ENCODE data around the gene ZNF333. TPM values are rescaled to one million over a fixed set of nuclear protein-coding genes. Genes with fewer than 3 reads are reported as not detected.

The ZNF333 gene
- total RNA-seq, 4 donors from 2014 or later, result 18.8 to 61.8 (median 44.3) TPM

DNA sequence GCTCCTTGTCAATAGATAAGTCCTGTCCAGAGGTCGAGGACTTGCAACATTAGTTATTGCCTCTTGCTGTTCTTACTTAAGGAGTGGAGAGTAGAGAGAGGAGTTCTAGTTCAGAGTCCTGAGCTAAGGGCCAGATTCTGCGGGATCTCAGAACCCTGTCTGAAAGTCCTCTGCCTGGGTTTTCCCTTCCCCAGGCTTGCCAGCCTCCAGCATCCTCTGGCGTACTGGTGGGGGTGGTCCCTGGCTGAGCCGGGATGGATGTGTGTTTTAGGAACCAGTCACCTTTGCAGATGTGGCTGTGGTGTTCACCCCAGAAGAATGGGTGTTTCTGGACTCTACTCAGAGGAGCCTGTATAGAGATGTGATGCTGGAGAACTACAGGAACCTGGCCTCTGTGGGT lies 26.0 kb downstream of the ZNF333 start:
- TF ChIP-seq, protein P1, sequence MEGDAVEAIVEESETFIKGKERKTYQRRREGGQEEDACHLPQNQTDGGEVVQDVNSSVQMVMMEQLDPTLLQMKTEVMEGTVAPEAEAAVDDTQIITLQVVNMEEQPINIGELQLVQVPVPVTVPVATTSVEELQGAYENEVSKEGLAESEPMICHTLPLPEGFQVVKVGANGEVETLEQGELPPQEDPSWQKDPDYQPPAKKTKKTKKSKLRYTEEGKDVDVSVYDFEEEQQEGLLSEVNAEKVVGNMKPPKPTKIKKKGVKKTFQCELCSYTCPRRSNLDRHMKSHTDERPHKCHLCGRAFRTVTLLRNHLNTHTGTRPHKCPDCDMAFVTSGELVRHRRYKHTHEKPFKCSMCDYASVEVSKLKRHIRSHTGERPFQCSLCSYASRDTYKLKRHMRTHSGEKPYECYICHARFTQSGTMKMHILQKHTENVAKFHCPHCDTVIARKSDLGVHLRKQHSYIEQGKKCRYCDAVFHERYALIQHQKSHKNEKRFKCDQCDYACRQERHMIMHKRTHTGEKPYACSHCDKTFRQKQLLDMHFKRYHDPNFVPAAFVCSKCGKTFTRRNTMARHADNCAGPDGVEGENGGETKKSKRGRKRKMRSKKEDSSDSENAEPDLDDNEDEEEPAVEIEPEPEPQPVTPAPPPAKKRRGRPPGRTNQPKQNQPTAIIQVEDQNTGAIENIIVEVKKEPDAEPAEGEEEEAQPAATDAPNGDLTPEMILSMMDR (IDR thresholded peaks at IDR 0.05), result no peak
- no peak for TF ChIP-seq POLR2A (IDR thresholded peaks at IDR 0.05)
- intact Hi-C loops (cut with DNase I; ENCODE audit: low total_unique reads), result no loop called here
- peaks cover 5 to 57% of the 10 kb centered on the region in 2 donors for H3K9me3 ChIP-seq
- H3K27ac ChIP-seq, result no peak overlapping the region
- no peak for DNase-seq
- H3K4me3 ChIP-seq, result no peak overlapping the region
- H3K4me1 ChIP-seq, result no peaks in the 10 kb centered on the region
- no peaks in the 10 kb centered on the region for H3K36me3 ChIP-seq
- no peaks in the 10 kb centered on the region for H3K27me3 ChIP-seq

DNA sequence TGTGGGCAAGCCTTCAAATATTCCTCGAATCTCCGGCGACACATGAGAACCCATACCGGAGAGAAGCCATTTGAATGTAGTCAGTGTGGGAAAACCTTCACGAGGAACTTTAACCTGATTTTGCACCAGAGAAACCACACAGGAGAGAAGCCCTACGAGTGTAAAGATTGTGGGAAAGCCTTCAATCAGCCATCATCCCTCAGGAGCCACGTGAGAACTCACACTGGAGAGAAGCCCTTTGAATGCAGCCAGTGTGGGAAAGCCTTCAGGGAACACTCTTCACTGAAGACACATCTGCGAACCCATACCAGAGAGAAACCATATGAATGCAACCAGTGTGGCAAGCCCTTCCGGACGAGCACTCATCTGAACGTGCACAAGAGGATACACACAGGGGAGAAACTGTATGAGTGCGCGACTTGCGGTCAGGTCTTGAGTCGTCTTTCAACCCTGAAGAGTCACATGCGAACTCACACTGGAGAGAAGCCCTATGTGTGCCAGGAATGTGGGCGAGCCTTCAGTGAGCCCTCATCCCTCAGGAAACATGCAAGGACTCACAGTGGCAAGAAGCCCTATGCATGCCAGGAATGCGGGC lies 28.8 kb downstream of the ZNF333 start:
- peaks cover 5 to 84% of the 10 kb centered on the region in 2 donors for H3K9me3 ChIP-seq

DNA sequence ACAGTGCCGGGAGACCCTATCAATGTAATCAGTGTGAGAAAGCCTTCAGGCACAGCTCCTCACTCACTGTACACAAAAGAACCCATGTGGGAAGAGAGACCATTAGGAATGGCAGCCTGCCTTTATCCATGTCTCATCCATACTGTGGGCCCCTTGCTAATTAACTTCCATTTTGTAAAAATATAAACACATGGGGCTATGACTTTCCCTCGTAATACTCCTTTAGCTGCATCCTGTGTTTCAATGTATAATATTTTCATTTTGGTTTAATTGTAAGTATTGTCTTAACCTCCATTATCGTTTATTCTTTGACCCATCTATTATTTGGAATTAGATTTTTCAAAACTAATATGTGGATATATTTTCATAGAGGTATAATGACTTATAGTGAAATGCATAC lies 29.3 kb downstream of the ZNF333 start:
- Histone ChIP-seq H3K36me3 (no peaks in the 10 kb centered on the region), H3K4me1 (no peaks in the 10 kb centered on the region)

More for the DNA sequence above, 28.8 kb downstream of the ZNF333 start:
- intact Hi-C loops (cut with DNase I; ENCODE audit: low total_unique reads), result no loop called here
- no peaks in the 10 kb centered on the region for H3K36me3 ChIP-seq
- H3K27me3 ChIP-seq, result no peaks in the 10 kb centered on the region
- no peak overlapping the region for H3K27ac ChIP-seq
- TF ChIP-seq, protein P1 (IDR thresholded peaks at IDR 0.05), result no peak
- no peak for TF ChIP-seq POLR2A (IDR thresholded peaks at IDR 0.05)
- H3K4me1 ChIP-seq, result no peaks in the 10 kb centered on the region
- DNase-seq, result no peak
- no peak overlapping the region for H3K4me3 ChIP-seq

DNA sequence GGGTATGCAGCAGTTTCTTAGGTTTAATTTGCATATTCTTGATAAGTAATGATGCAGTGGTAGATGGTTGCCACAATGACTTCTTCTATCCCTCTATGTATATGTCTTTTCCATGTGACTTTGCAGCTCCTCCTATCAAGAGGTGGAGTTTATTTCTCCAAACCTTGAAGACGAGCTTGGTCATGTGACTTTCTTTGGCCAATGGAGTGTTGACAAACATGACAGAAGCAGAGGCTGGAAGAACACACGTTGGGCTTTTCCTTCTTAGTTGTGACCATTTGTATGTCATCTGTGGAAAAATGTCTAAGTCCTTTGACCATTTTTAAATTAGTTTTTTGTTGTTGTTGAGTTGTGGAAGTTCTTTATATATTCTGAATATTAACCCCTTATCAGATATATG lies 32.3 kb downstream of the ZNF333 start:
- TF ChIP-seq, protein P1 (IDR thresholded peaks at IDR 0.05), result no peak
- TF ChIP-seq POLR2A (IDR thresholded peaks at IDR 0.05), result no peak
- Histone ChIP-seq H3K9me3 (peaks cover 5 to 91% of the 10 kb centered on the region in 2 donors), H3K4me1 (no peaks in the 10 kb centered on the region), H3K36me3 (no peaks in the 10 kb centered on the region), H3K27me3 (no peaks in the 10 kb centered on the region), H3K4me3 (no peak overlapping the region), H3K27ac (no peak overlapping the region)
- DNase-seq, result no peak
- intact Hi-C loops (cut with DNase I; ENCODE audit: low total_unique reads), result no loop called here

More for the DNA sequence above, 29.3 kb downstream of the ZNF333 start:
- H3K9me3 ChIP-seq, result peaks cover 5 to 89% of the 10 kb centered on the region in 2 donors
- TF ChIP-seq, protein P1 (IDR thresholded peaks at IDR 0.05), result no peak
- no peak for TF ChIP-seq POLR2A (IDR thresholded peaks at IDR 0.05)
- no peak overlapping the region for H3K4me3 ChIP-seq
- H3K27ac ChIP-seq, result no peak overlapping the region
- intact Hi-C loops (cut with DNase I; ENCODE audit: low total_unique reads), result no loop called here
- no peak for DNase-seq
- H3K27me3 ChIP-seq, result no peaks in the 10 kb centered on the region

DNA sequence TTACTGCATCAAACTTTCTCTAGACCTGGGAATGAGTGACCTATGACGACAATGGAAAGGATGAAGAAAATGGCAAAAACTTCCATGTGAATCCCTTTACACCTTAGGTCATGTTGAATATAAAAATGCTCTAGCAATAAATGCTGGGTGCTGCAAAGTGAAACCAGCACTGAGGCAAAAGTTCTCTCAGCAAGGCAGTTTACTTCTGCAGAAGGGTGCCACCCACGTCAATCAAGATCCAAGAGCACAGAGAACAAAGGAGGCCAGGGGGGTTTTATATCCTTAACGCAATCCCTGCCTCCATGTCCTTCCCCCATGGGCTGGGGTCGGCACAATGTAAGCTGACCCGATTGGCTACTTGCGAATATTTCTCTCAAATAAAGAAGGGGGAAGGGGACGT lies 38.7 kb downstream of the ZNF333 start:
- no peak for TF ChIP-seq POLR2A (IDR thresholded peaks at IDR 0.05)
- TF ChIP-seq, protein P1 (IDR thresholded peaks at IDR 0.05), result no peak
- Histone ChIP-seq H3K4me3 (no peak overlapping the region), H3K36me3 (no peaks in the 10 kb centered on the region), H3K9me3 (peaks cover 0 to 37% of the 10 kb centered on the region in 2 donors), H3K4me1 (no peaks in the 10 kb centered on the region), H3K27ac (no peak overlapping the region), H3K27me3 (no peaks in the 10 kb centered on the region)
- DNase-seq, result no peak
- intact Hi-C loops (cut with DNase I; ENCODE audit: low total_unique reads), result no loop called here

Data from uterus (tissue), 4 donors.